Panc1 (cell line): ENCODE data around the gene PPP1R12A. TPM values are rescaled to one million over a fixed set of nuclear protein-coding genes. Genes with fewer than 3 reads are reported as not detected.

Source experiments
- ATAC-seq: fragments of 200-7000 bp; cut with Tn5 transposase; 2 replicates; pipeline ENCODE4 v1.9.1; 2020; ENCODE audit warnings: mild to moderate bottlenecking, moderate library complexity
- BruUV-seq: library from RNA; stranded (reverse); fragments of 400-500 nt; replicated peaks from 2 replicates; lab custom pipeline; 2021; lab: Mats Ljungman, UMichigan
- CTCF ChIA-PET: fragments of 300-600 bp; sonication (Branson Sonifier 250); formaldehyde crosslinking; loops from one replicate; lab custom pipeline; 2022; ENCODE audit warnings: antibody characterized with exemption; lab: Charles Lee
- POLR2A ChIA-PET: fragments of 300-600 bp; sonication (Branson Sonifier 250); formaldehyde crosslinking; loops from one replicate; lab custom pipeline; 2022; ENCODE audit warnings: antibody characterized with exemption; lab: Charles Lee
- DNase-seq: peaks from one replicate; pipeline ENCODE4 v3.0.0-alpha.2; 2010; ENCODE audit warnings: low read depth, low spot score
- H3K27ac ChIP-seq: 2 replicates; pipeline ENCODE4 v1.5.1; 2011; ENCODE audit warnings: mild to moderate bottlenecking, low read length, inconsistent platforms
- H3K27me3 ChIP-seq: fragments of 200-500 bp; sonication (Bioruptor generic); 2 replicates; pipeline ENCODE4 v1.6.0; 2014; ENCODE audit warnings: low read length, inconsistent platforms; ENCODE audit not compliant: control insufficient read depth, insufficient read depth
- H3K36me3 ChIP-seq: fragments of 200-500 bp; sonication (Bioruptor generic); 2 replicates; pipeline ENCODE4 v1.5.1; 2014; ENCODE audit warnings: inconsistent platforms, mild to moderate bottlenecking, low read length, moderate library complexity; ENCODE audit not compliant: control insufficient read depth, insufficient read depth
- H3K4me1 ChIP-seq: 2 replicates; pipeline ENCODE4 v1.5.1; 2011; ENCODE audit warnings: inconsistent platforms, mild to moderate bottlenecking, low read length, moderate library complexity; ENCODE audit not compliant: control insufficient read depth, insufficient read depth
- H3K4me3 ChIP-seq, 2 experiments: 2 replicates each; pipeline ENCODE4 v1.5.1; 2011 to 2012; ENCODE audit warnings: low read depth in 2 of 2, low read length in 2 of 2, mild to moderate bottlenecking in 2 of 2, inconsistent platforms in 1 of 2, moderate library complexity in 1 of 2
- H3K9me3 ChIP-seq: fragments of 200-500 bp; sonication (Bioruptor generic); 2 replicates; pipeline ENCODE4 v1.5.1; 2014; ENCODE audit warnings: low read depth, mild to moderate bottlenecking, inconsistent platforms, low read length, moderate library complexity; ENCODE audit not compliant: control insufficient read depth, insufficient read depth
- POLR2AphosphoS5 ChIP-seq: IDR thresholded peaks from 2 replicates; pipeline ENCODE4 v1.6.1; 2012; ENCODE audit warnings: mild to moderate bottlenecking, low read depth, low read length, moderate library complexity
- SIN3A ChIP-seq: IDR thresholded peaks from 2 replicates; pipeline ENCODE4 v1.6.1; 2012; ENCODE audit warnings: low read depth, mild to moderate bottlenecking, low read length, moderate library complexity, borderline replicate concordance; ENCODE audit not compliant: insufficient read depth
- TCF7L2 ChIP-seq: IDR thresholded peaks from 2 replicates; pipeline ENCODE4 v1.6.1; 2011; ENCODE audit warnings: mild to moderate bottlenecking, low read depth, low read length, inconsistent platforms
- in situ Hi-C: cut with HindIII; loops from 2 replicates; pipeline ENCODE4 v1.10.0; 2016; ENCODE audit warnings: low sequenced_read_pairs, low pct_unique_long_range_greater_than_20kb
- intact Hi-C: fragments of 100-400 bp; cut with micrococcal nuclease; formaldehyde crosslinking; loops from one replicate; pipeline ENCODE4 v1.10.0; 2022; ENCODE audit not compliant: unreplicated experiment
- total RNA-seq: library from RNA; stranded (reverse); gene quantifications from one replicate; pipeline ENCODE4 v1.2.1, GENCODE V29; 2021; ENCODE audit not compliant: unreplicated experiment
- TF ChIP-seq, protein P1 (sequence below): fragments of 450-650 bp; IDR thresholded peaks from 2 replicates; pipeline ENCODE4 v1.5.1; 2017; ENCODE audit warnings: mild to moderate bottlenecking
- TF ChIP-seq, protein P2 (sequence below), 2 experiments: IDR thresholded peaks; 2 replicates each; pipeline ENCODE4 v1.6.1; 2011 to 2012; ENCODE audit warnings: low read depth in 2 of 2, control low read depth in 1 of 2, low read length in 1 of 2, mild to moderate bottlenecking in 1 of 2, moderate library complexity in 1 of 2; ENCODE audit not compliant: insufficient read depth in 1 of 2

The PPP1R12A gene
- total RNA-seq, 1 experiment from 2014 or later = 61.6 TPM

GRCh38 chr12:79929065-79929464, 5.8 kb downstream of the PPP1R12A start:
- no peak for TF ChIP-seq POLR2AphosphoS5
- TF ChIP-seq SIN3A = no peak
- no peak for TF ChIP-seq TCF7L2
- TF ChIP-seq, protein P1, sequence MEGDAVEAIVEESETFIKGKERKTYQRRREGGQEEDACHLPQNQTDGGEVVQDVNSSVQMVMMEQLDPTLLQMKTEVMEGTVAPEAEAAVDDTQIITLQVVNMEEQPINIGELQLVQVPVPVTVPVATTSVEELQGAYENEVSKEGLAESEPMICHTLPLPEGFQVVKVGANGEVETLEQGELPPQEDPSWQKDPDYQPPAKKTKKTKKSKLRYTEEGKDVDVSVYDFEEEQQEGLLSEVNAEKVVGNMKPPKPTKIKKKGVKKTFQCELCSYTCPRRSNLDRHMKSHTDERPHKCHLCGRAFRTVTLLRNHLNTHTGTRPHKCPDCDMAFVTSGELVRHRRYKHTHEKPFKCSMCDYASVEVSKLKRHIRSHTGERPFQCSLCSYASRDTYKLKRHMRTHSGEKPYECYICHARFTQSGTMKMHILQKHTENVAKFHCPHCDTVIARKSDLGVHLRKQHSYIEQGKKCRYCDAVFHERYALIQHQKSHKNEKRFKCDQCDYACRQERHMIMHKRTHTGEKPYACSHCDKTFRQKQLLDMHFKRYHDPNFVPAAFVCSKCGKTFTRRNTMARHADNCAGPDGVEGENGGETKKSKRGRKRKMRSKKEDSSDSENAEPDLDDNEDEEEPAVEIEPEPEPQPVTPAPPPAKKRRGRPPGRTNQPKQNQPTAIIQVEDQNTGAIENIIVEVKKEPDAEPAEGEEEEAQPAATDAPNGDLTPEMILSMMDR = no peak
- TF ChIP-seq, protein P2, sequence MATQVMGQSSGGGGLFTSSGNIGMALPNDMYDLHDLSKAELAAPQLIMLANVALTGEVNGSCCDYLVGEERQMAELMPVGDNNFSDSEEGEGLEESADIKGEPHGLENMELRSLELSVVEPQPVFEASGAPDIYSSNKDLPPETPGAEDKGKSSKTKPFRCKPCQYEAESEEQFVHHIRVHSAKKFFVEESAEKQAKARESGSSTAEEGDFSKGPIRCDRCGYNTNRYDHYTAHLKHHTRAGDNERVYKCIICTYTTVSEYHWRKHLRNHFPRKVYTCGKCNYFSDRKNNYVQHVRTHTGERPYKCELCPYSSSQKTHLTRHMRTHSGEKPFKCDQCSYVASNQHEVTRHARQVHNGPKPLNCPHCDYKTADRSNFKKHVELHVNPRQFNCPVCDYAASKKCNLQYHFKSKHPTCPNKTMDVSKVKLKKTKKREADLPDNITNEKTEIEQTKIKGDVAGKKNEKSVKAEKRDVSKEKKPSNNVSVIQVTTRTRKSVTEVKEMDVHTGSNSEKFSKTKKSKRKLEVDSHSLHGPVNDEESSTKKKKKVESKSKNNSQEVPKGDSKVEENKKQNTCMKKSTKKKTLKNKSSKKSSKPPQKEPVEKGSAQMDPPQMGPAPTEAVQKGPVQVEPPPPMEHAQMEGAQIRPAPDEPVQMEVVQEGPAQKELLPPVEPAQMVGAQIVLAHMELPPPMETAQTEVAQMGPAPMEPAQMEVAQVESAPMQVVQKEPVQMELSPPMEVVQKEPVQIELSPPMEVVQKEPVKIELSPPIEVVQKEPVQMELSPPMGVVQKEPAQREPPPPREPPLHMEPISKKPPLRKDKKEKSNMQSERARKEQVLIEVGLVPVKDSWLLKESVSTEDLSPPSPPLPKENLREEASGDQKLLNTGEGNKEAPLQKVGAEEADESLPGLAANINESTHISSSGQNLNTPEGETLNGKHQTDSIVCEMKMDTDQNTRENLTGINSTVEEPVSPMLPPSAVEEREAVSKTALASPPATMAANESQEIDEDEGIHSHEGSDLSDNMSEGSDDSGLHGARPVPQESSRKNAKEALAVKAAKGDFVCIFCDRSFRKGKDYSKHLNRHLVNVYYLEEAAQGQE (IDR thresholded peaks at IDR 0.05; ENCODE audit: insufficient read depth in 1 of 2, low read depth in 2 of 2, low read length in 1 of 2) = no peak
- no peak for ATAC-seq
- ChIA-PET CTCF (no interaction called here), POLR2A (interaction anchor here (0.5 kb wide), 1 partner anchor 73 kb away, joined by 6 read pairs; no protein-coding TSS in a partner anchor)
- peaks cover under 1% of the 10 kb centered on the region for H3K36me3 ChIP-seq
- no TSS peak for BruUV-seq
- in situ Hi-C loops = no loop called here
- H3K27me3 ChIP-seq = no peaks in the 10 kb centered on the region
- no peak overlapping the region for H3K4me3 ChIP-seq
- no peak for DNase-seq
- H3K9me3 ChIP-seq = no peaks in the 10 kb centered on the region
- H3K27ac ChIP-seq = no peak overlapping the region
- peaks cover 19% of the 10 kb centered on the region for H3K4me1 ChIP-seq
- intact Hi-C loops = no loop called here

GRCh38 chr12:79927772-79928474, 7.0 kb downstream of the PPP1R12A start:
- Histone ChIP-seq H3K4me1 (peaks cover 18% of the 10 kb centered on the region), H3K4me3 (no peak overlapping the region), H3K27ac (no peak overlapping the region), H3K36me3 (no peaks in the 10 kb centered on the region; the same call in 1 of the 2 replicates), H3K9me3 (no peaks in the 10 kb centered on the region), H3K27me3 (no peaks in the 10 kb centered on the region)
- TF ChIP-seq TCF7L2 = no peak
- TF ChIP-seq POLR2AphosphoS5 = no peak
- TF ChIP-seq, protein P2 (IDR thresholded peaks at IDR 0.05; ENCODE audit: insufficient read depth in 1 of 2, low read depth in 2 of 2, low read length in 1 of 2) = no peak
- TF ChIP-seq SIN3A = no peak
- TF ChIP-seq, protein P1 = no peak
- POLR2A ChIA-PET = no interaction called here
- ATAC-seq (no peak), DNase-seq (no peak)
- CTCF ChIA-PET = no interaction called here
- in situ Hi-C loops (no loop called here), intact Hi-C loops (no loop called here)
- BruUV-seq = no TSS peak
